Psoas muscle (tissue), 8 donors: Measurements from ENCODE around the gene RPP38. TPM values are rescaled to one million over a fixed set of nuclear protein-coding genes. Genes with fewer than 3 reads are reported as not detected.

ENCODE experiments used
- ATAC-seq, 4 donors: fragments of 200-7000 bp; cut with Tn5 transposase; one replicate each; pipeline ENCODE4 v1.9.1; 2020; ENCODE audit warnings: moderate library complexity in 3 of 4, mild to moderate bottlenecking in 2 of 4
- DNase-seq, 2 donors: peaks; one replicate each; pipeline ENCODE4 v3.0.0-alpha.2; 2020
- H3K27ac ChIP-seq: fragments of 200-600 bp; one replicate; pipeline ENCODE4 v1.8.0; 2022
- H3K27me3 ChIP-seq, 3 donors: fragments of 200-600 bp in 1 of 3; one replicate each; pipeline versions ENCODE4 v1.6.1 to v1.8.0; 2013 to 2022; ENCODE audit warnings: low read length in 2 of 3, mild to moderate bottlenecking in 2 of 3, moderate library complexity in 1 of 3; ENCODE audit not compliant: insufficient read depth in 3 of 3
- H3K36me3 ChIP-seq, 2 donors: fragments of 200-600 bp in 1 of 2; one replicate each; pipeline versions ENCODE4 v1.6.1 to v1.8.0; 2013 to 2022; ENCODE audit warnings: low read depth in 1 of 2, mild to moderate bottlenecking in 1 of 2, moderate library complexity in 1 of 2; ENCODE audit not compliant: insufficient read depth in 1 of 2
- H3K4me1 ChIP-seq: fragments of 200-600 bp; one replicate; pipeline ENCODE4 v1.8.0; 2022
- H3K4me3 ChIP-seq: fragments of 200-600 bp; one replicate; pipeline ENCODE4 v1.8.0; 2022; ENCODE audit warnings: mild to moderate bottlenecking
- H3K9me3 ChIP-seq: fragments of 200-600 bp; one replicate; pipeline ENCODE4 v1.8.0; 2022
- CTCF ChIP-seq: fragments of 200-600 bp; IDR thresholded peaks from one replicate; pipeline ENCODE4 v1.8.0; 2022; ENCODE audit warnings: antibody characterized with exemption
- WGBS, 3 donors: extraction: QIAGEN DNeasy Blood & Tissue Kit; methylation state at CpG; one replicate each; pipeline versions ENCODE4 v1.1.6 to v1.1.7; 2013; 5-methylcytosine and 5-hydroxymethylcytosine counted together
- intact Hi-C, 2 donors: fragments of 100-400 bp; cut with DNase I; formaldehyde crosslinking; loops; one replicate each; pipeline versions ENCODE4 v1.11.0 to v1.14.2; 2022
- polyA plus RNA-seq, 3 donors: library from polyadenylated mRNA; stranded (reverse); fragments of 200-250 nt; gene quantifications; one replicate each; pipeline ENCODE4 v1.2.3, GENCODE V29; 2013
- total RNA-seq, 4 donors: library from RNA; stranded (reverse); fragmentation: NEBNext Ultra II Directional in 2 of 4; extraction: Animal tissue kit (Norgen Biotek cat#: 25700) in 2 of 4; gene quantifications; one replicate each; pipeline versions ENCODE4 v1.2.1 to v1.2.4, GENCODE V29; 2021 to 2023
- donor health status: healthy with polysubstance abuse.
- donor health status: DM: no; HTN: no; CAD: no; lungs with moderate emphysema.
- donor health status: Bipolar disorder and iron deficiency.
- donor health status: healthy.
- donor health status: DM: yes; HTN: yes; CAD: no.
- donor health status: DM: no; HTN: no; CAD: no.
- donor health status: DM: no; HTN: no; CAD: no.
- donor health status: DM: yes; HTN: yes; CAD: no.

Gene RPP38
- total and polyA plus RNA-seq, 7 donors = 7.3 to 21.9 (median 17.2) TPM

GRCh38 chr10:15131330-15131729, 34.2 kb downstream of the RPP38 start:
- WGBS, 3 donors = 95 to 99% (median 98%) methylated on average over 5 of the region's 5 CpGs
- no peak overlapping the region for H3K4me3 ChIP-seq
- TF ChIP-seq CTCF = no peak
- H3K9me3 ChIP-seq = no peaks in the 10 kb centered on the region
- ATAC-seq (no peak), DNase-seq (no peak)
- intact Hi-C loops = no loop called here
- no peaks in the 10 kb centered on the region for H3K4me1 ChIP-seq
- H3K27ac ChIP-seq = no peak overlapping the region
- H3K27me3 ChIP-seq = no peaks in the 10 kb centered on the region
- peaks cover 6 to 85% of the 10 kb centered on the region in 2 donors for H3K36me3 ChIP-seq

- DNase-seq (no peak), ATAC-seq (no peak)
- intact Hi-C loops = no loop called here
- 86 to 89% (median 87%) methylated on average over 11 of the region's 11 CpGs for WGBS, 3 donors
- no peak for TF ChIP-seq CTCF
- Histone ChIP-seq H3K27ac (no peak overlapping the region), H3K27me3 (no peaks in the 10 kb centered on the region), H3K4me1 (no peaks in the 10 kb centered on the region), H3K9me3 (no peaks in the 10 kb centered on the region), H3K4me3 (no peak overlapping the region), H3K36me3 (peaks cover 0 to 73% of the 10 kb centered on the region in 2 donors)
Measured at GRCh38 chr10:15136129-15137035, 39.2 kb downstream of the RPP38 start.

- no peak for ATAC-seq
- Histone ChIP-seq H3K27ac (no peak overlapping the region), H3K9me3 (no peaks in the 10 kb centered on the region), H3K36me3 (peaks cover 0 to 67% of the 10 kb centered on the region in 2 donors), H3K4me3 (no peak overlapping the region), H3K27me3 (no peaks in the 10 kb centered on the region), H3K4me1 (no peaks in the 10 kb centered on the region)
- no peak for DNase-seq
- intact Hi-C loops = no loop called here
- WGBS, 3 donors = 82 to 92% (median 84%) methylated on average over 4 of the region's 4 CpGs
- no peak for TF ChIP-seq CTCF
Measured at GRCh38 chr10:15137036-15137359, 39.8 kb downstream of the RPP38 start.

GRCh38 chr10:15137636-15138035, 40.5 kb downstream of the RPP38 start:
- Histone ChIP-seq H3K9me3 (no peaks in the 10 kb centered on the region), H3K4me1 (no peaks in the 10 kb centered on the region), H3K27me3 (no peaks in the 10 kb centered on the region), H3K4me3 (no peak overlapping the region), H3K36me3 (peaks cover 0 to 61% of the 10 kb centered on the region in 2 donors), H3K27ac (no peak overlapping the region)
- WGBS, 3 donors = 95 to 100% (median 98%) methylated on average over 1 of the region's 1 CpG
- intact Hi-C loops = no loop called here
- no peak for DNase-seq
- ATAC-seq = no peak
- TF ChIP-seq CTCF = no peak
